K562 (cell line): Measurements from ENCODE around the gene PRPS2. TPM values are rescaled to one million over a fixed set of nuclear protein-coding genes. Genes with fewer than 3 reads are reported as not detected.

Experiments used
- ATAC-seq: fragments of 200-7000 bp; cut with Tn5 transposase; 3 replicates; pipeline ENCODE4 v1.9.1; 2020; ENCODE audit warnings: moderate library complexity
- BruUV-seq: library from RNA; stranded (reverse); fragments of 400-500 nt; replicated peaks from 2 replicates; lab custom pipeline; 2021; lab: Mats Ljungman, UMichigan
- CTCF ChIA-PET: fragments of 300-600 bp; formaldehyde crosslinking; extraction: SDS; loops from one replicate; lab custom pipeline; 2021; ENCODE audit warnings: low intra/inter-chr PET ratio; lab: Yijun Ruan, JAX
- POLR2A ChIA-PET: fragments of 300-600, 350-650 bp; sonication (Branson Sonifier 250); formaldehyde crosslinking; extraction: SDS; loops from one replicate; lab custom pipeline; 2021; ENCODE audit warnings: antibody characterized with exemption, inconsistent platforms; lab: Yijun Ruan, JAX
- DNase-seq, 4 experiments: peaks; one replicate each; pipeline versions ENCODE4 v3.0.0 to v3.0.0-alpha.2; 2011 to 2018; ENCODE audit warnings: low spot score in 3 of 4, mixed read lengths in 3 of 4; ENCODE audit errors: extremely low read depth in 1 of 4
- FAIRE-seq: peaks from 2 replicates; lab custom pipeline; 2011; peaks lifted over from hg19 to GRCh38; lab: Jason Lieb, UNC
- H2AFZ ChIP-seq: 2 replicates; pipeline ENCODE4 v1.6.0; 2011; ENCODE audit warnings: low read depth, low read length, control low read depth, inconsistent platforms
- H3K27ac ChIP-seq: fragments of 200-600 bp; 3 replicates; pipeline ENCODE4 v1.8.0; 2011; ENCODE audit warnings: low read depth, mild to moderate bottlenecking, control low read depth, inconsistent platforms, low read length, moderate library complexity, mixed read lengths; ENCODE audit errors: extremely low read depth
- H3K27me3 ChIP-seq, 2 experiments: fragments of 300-600 bp in 1 of 2; 2 replicates in 1 of 2; 3 replicates in 1 of 2; pipeline versions ENCODE4 v1.6.0 to v1.8.0; 2011; ENCODE audit warnings: inconsistent platforms in 2 of 2, low read length in 2 of 2, mild to moderate bottlenecking in 1 of 2, mixed read lengths in 1 of 2, moderate library complexity in 1 of 2; ENCODE audit not compliant: control insufficient read depth in 2 of 2, insufficient read depth in 2 of 2
- H3K36me3 ChIP-seq: fragments of 300-600 bp; 3 replicates; pipeline ENCODE4 v1.8.0; 2011; ENCODE audit warnings: mild to moderate bottlenecking, low read length, inconsistent platforms; ENCODE audit not compliant: control insufficient read depth, insufficient read depth
- H3K4me1 ChIP-seq, 2 experiments: fragments of 200-600 bp in 1 of 2; replicated peaks in 1 of 2; 2 replicates in 1 of 2; 3 replicates in 1 of 2; pipeline versions ENCODE4 v1.5.1 to v1.8.0; 2011; ENCODE audit warnings: inconsistent platforms in 2 of 2, low read length in 2 of 2, mild to moderate bottlenecking in 1 of 2, mixed read lengths in 1 of 2, moderate library complexity in 1 of 2; ENCODE audit not compliant: control insufficient read depth in 2 of 2, insufficient read depth in 2 of 2
- H3K4me2 ChIP-seq: 2 replicates; pipeline ENCODE4 v1.6.1; 2011; ENCODE audit warnings: low read length, control low read depth, inconsistent platforms, mixed read lengths; ENCODE audit not compliant: insufficient read depth
- H3K4me3 ChIP-seq: fragments of 200-600 bp; sonication (generic), shearing (Covaris generic); 2 replicates; pipeline ENCODE4 v1.5.1; 2016; ENCODE audit warnings: control low read depth, inconsistent platforms
- H3K79me2 ChIP-seq: fragments of 200-600 bp; 3 replicates; pipeline ENCODE4 v1.8.0; 2011; ENCODE audit warnings: low read length, inconsistent platforms; ENCODE audit not compliant: control insufficient read depth, insufficient read depth
- H3K9ac ChIP-seq, 2 experiments: 2 replicates each; pipeline versions ENCODE4 v1.6.0 to v1.6.1; 2011; ENCODE audit warnings: low read depth in 2 of 2, low read length in 2 of 2, control low read depth in 1 of 2, inconsistent platforms in 1 of 2, mild to moderate bottlenecking in 1 of 2, mixed read lengths in 1 of 2; ENCODE audit not compliant: insufficient read depth in 1 of 2
- H3K9me1 ChIP-seq: one replicate; pipeline ENCODE4 v1.6.0; 2011; ENCODE audit warnings: inconsistent platforms, mild to moderate bottlenecking, low read length, moderate library complexity; ENCODE audit not compliant: control insufficient read depth, insufficient read depth
- H3K9me3 ChIP-seq: replicated peaks from 2 replicates; pipeline ENCODE4 v1.5.1; 2011; ENCODE audit warnings: low read depth, low read length, inconsistent platforms; ENCODE audit not compliant: control insufficient read depth, insufficient read depth
- H4K20me1 ChIP-seq: replicated peaks from 2 replicates; pipeline ENCODE4 v1.6.1; 2011; ENCODE audit warnings: low read length, inconsistent platforms, mixed read lengths; ENCODE audit not compliant: control insufficient read depth, insufficient read depth
- BRD4 ChIP-seq: fragments of 200-600 bp; sonication (generic); IDR thresholded peaks from 2 replicates; pipeline ENCODE4 v1.6.1; 2017; ENCODE audit warnings: inconsistent platforms
- GABPB1 ChIP-seq: sonication (generic); formaldehyde crosslinking; IDR thresholded peaks from 2 replicates; pipeline ENCODE4 v1.8.0; 2022; ENCODE audit warnings: mild to moderate bottlenecking, missing genetic modification reagents
- HDAC8 ChIP-seq: fragments of 450-650 bp; IDR thresholded peaks from 2 replicates; pipeline ENCODE4 v1.6.1; 2016; ENCODE audit warnings: mild to moderate bottlenecking, missing genetic modification characterization, moderate library complexity, missing compliant biosample characterization
- IRF9 ChIP-seq: fragments of 450-650 bp; IDR thresholded peaks from 2 replicates; pipeline ENCODE4 v1.6.1; 2016; ENCODE audit warnings: missing biosample characterization, missing genetic modification characterization
- RFX1 ChIP-seq: fragments of 450-650 bp; IDR thresholded peaks from 2 replicates; pipeline ENCODE4 v1.6.1; 2016; ENCODE audit warnings: mild to moderate bottlenecking, moderate library complexity
- WGBS: fragments of 100-300 bp; shearing (Covaris generic); methylation state at CpG from one replicate; pipeline ENCODE4 v1.1.6; 2016; ENCODE audit warnings: low coverage, mixed read lengths; ENCODE audit not compliant: insufficient coverage; ENCODE audit errors: missing lambda C conversion rate; 5-methylcytosine and 5-hydroxymethylcytosine counted together
- in situ Hi-C: fragments of 300-500 bp; cut with MboI; formaldehyde crosslinking; loops from 4 replicates; pipeline ENCODE4 v1.15.0; 2018; ENCODE audit warnings: inconsistent platforms, mixed read lengths
- intact Hi-C: fragments of 100-400 bp; cut with micrococcal nuclease; formaldehyde crosslinking; loops from 2 replicates; pipeline ENCODE4 v1.14.2; 2022
- polyA plus RNA-seq, 8 experiments: library from polyadenylated mRNA; depleted of rRNA in 4 of 8; stranded (reverse) in 5 of 8; unstranded in 3 of 8; fragments of >200 nt; fragmentation: Nextera tagmentation in 2 of 8; fragmentation: Illumina TruSeq in 1 of 8; extraction: Ambion mirVana in 2 of 8; extraction: Trizol in 1 of 8; gene quantifications; 2 replicates each; pipeline versions ENCODE4 v1.2.1 to v1.2.3, GENCODE V29; 2011 to 2014; ENCODE audit warnings: inconsistent platforms in 1 of 8, missing spikeins in 1 of 8
- total RNA-seq, 7 experiments: library from RNA; depleted of rRNA in 6 of 7; stranded (reverse); fragments of >200 nt in 6 of 7; fragmentation: Illumina TruSeq in 2 of 7; extraction: Trizol in 2 of 7; gene quantifications; 2 replicates each; pipeline versions ENCODE4 v1.2.1 to v1.2.3, GENCODE V29; 2011 to 2021; ENCODE audit warnings: low replicate concordance in 1 of 7
- TF ChIP-seq, protein P1 (sequence below): fragments of 450-650 bp; IDR thresholded peaks from 2 replicates; pipeline ENCODE4 v1.7.0; 2016; ENCODE audit warnings: borderline replicate concordance
- TF ChIP-seq, protein P2 (sequence below): IDR thresholded peaks from 2 replicates; pipeline ENCODE4 v1.6.1; 2011; ENCODE audit not compliant: insufficient read length; ENCODE audit errors: extremely low read depth
- TF ChIP-seq, protein P3 (sequence below): fragments of 450-650 bp; IDR thresholded peaks from 2 replicates; pipeline ENCODE4 v1.6.1; 2016; ENCODE audit warnings: antibody characterized with exemption
- TF ChIP-seq, protein P4 (sequence below): sonication (generic); formaldehyde crosslinking; IDR thresholded peaks from 2 replicates; pipeline ENCODE4 v1.8.0; 2022; ENCODE audit warnings: mild to moderate bottlenecking, missing genetic modification reagents, borderline replicate concordance
- TF ChIP-seq, protein P5 (sequence below): sonication (generic); formaldehyde crosslinking; IDR thresholded peaks from 2 replicates; pipeline ENCODE4 v1.8.1; 2023; ENCODE audit warnings: missing genetic modification reagents, mild to moderate bottlenecking, borderline replicate concordance

The PRPS2 gene
- total and polyA plus RNA-seq, 9 of the 15 experiments (the other 6 are each of a cell fraction or from before 2014, with no cell fraction given): 50.3 to 85.0 (median 62.1) TPM

DNA sequence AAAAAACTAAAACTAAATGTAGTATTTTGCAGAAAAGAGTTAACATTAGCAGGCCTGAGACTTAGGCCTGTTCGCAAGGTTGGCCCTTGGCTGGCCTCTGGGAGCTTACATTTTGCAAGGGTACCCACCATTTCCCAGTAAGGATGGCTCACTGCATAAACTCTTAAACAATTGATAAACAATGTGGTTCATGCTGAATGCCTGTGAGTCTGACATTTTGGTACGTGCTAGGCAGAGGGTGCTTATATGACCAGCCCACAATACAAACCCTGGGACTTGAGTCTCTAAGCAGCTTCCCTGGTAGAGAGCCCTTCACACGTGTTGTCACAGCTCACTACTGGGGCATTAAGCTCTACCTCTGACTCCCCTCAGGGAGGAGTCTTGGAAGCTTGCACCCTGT, 7.4 kb downstream of the PRPS2 start:
- peaks cover 30% of the 10 kb centered on the region for H3K79me2 ChIP-seq
- no TSS peak for BruUV-seq
- H2AFZ ChIP-seq: no peak overlapping the region
- intact Hi-C loops (no loop called here), in situ Hi-C loops (no loop called here)
- no peaks in the 10 kb centered on the region for H3K9me1 ChIP-seq
- no peak for ATAC-seq
- H3K4me3 ChIP-seq: no peak overlapping the region
- DNase-seq: no peak
- no peak overlapping the region for H3K9ac ChIP-seq
- no peaks in the 10 kb centered on the region for H3K4me1 ChIP-seq
- H3K9me3 ChIP-seq: no peaks in the 10 kb centered on the region
- no peak overlapping the region for H3K27ac ChIP-seq
- no peaks in the 10 kb centered on the region for H3K27me3 ChIP-seq
- CTCF ChIA-PET: no interaction called here
- FAIRE-seq: no peak
- no peak overlapping the region for H3K4me2 ChIP-seq
- WGBS: 90% methylated on average over 3 of the region's 3 CpGs
- H4K20me1 ChIP-seq: no peaks in the 10 kb centered on the region; the same call in 1 of the 2 replicates
- POLR2A ChIA-PET: interaction anchor here (0.7 kb wide), 1 partner anchor 675 kb away, joined by 3 read pairs; no protein-coding TSS in a partner anchor
- H3K36me3 ChIP-seq: peaks cover 89% of the 10 kb centered on the region
- TF ChIP-seq, protein P1, sequence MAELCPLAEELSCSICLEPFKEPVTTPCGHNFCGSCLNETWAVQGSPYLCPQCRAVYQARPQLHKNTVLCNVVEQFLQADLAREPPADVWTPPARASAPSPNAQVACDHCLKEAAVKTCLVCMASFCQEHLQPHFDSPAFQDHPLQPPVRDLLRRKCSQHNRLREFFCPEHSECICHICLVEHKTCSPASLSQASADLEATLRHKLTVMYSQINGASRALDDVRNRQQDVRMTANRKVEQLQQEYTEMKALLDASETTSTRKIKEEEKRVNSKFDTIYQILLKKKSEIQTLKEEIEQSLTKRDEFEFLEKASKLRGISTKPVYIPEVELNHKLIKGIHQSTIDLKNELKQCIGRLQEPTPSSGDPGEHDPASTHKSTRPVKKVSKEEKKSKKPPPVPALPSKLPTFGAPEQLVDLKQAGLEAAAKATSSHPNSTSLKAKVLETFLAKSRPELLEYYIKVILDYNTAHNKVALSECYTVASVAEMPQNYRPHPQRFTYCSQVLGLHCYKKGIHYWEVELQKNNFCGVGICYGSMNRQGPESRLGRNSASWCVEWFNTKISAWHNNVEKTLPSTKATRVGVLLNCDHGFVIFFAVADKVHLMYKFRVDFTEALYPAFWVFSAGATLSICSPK: no peak
- TF ChIP-seq BRD4 (no peak), RFX1 (no peak), HDAC8 (tag) (no peak), GABPB1 (CRISPR knock-in tag) (no peak), IRF9 (tag) (no peak)
- TF ChIP-seq, protein P2, sequence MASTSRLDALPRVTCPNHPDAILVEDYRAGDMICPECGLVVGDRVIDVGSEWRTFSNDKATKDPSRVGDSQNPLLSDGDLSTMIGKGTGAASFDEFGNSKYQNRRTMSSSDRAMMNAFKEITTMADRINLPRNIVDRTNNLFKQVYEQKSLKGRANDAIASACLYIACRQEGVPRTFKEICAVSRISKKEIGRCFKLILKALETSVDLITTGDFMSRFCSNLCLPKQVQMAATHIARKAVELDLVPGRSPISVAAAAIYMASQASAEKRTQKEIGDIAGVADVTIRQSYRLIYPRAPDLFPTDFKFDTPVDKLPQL: no peak
- TF ChIP-seq, protein P3, sequence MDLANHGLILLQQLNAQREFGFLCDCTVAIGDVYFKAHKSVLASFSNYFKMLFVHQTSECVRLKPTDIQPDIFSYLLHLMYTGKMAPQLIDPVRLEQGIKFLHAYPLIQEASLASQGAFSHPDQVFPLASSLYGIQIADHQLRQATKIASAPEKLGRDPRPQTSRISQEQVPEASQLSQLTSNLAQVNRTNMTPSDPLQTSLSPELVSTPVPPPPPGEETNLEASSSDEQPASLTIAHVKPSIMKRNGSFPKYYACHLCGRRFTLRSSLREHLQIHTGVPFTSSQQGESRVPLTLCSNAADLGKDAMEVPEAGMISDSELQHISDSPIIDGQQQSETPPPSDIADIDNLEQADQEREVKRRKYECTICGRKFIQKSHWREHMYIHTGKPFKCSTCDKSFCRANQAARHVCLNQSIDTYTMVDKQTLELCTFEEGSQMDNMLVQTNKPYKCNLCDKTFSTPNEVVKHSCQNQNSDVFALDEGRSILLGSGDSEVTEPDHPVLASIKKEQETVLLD: no peak
- TF ChIP-seq, protein P4, sequence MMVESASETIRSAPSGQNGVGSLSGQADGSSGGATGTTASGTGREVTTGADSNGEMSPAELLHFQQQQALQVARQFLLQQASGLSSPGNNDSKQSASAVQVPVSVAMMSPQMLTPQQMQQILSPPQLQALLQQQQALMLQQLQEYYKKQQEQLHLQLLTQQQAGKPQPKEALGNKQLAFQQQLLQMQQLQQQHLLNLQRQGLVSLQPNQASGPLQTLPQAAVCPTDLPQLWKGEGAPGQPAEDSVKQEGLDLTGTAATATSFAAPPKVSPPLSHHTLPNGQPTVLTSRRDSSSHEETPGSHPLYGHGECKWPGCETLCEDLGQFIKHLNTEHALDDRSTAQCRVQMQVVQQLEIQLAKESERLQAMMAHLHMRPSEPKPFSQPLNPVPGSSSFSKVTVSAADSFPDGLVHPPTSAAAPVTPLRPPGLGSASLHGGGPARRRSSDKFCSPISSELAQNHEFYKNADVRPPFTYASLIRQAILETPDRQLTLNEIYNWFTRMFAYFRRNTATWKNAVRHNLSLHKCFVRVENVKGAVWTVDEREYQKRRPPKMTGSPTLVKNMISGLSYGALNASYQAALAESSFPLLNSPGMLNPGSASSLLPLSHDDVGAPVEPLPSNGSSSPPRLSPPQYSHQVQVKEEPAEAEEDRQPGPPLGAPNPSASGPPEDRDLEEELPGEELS (CRISPR knock-in tag): no peak
- TF ChIP-seq, protein P5, sequence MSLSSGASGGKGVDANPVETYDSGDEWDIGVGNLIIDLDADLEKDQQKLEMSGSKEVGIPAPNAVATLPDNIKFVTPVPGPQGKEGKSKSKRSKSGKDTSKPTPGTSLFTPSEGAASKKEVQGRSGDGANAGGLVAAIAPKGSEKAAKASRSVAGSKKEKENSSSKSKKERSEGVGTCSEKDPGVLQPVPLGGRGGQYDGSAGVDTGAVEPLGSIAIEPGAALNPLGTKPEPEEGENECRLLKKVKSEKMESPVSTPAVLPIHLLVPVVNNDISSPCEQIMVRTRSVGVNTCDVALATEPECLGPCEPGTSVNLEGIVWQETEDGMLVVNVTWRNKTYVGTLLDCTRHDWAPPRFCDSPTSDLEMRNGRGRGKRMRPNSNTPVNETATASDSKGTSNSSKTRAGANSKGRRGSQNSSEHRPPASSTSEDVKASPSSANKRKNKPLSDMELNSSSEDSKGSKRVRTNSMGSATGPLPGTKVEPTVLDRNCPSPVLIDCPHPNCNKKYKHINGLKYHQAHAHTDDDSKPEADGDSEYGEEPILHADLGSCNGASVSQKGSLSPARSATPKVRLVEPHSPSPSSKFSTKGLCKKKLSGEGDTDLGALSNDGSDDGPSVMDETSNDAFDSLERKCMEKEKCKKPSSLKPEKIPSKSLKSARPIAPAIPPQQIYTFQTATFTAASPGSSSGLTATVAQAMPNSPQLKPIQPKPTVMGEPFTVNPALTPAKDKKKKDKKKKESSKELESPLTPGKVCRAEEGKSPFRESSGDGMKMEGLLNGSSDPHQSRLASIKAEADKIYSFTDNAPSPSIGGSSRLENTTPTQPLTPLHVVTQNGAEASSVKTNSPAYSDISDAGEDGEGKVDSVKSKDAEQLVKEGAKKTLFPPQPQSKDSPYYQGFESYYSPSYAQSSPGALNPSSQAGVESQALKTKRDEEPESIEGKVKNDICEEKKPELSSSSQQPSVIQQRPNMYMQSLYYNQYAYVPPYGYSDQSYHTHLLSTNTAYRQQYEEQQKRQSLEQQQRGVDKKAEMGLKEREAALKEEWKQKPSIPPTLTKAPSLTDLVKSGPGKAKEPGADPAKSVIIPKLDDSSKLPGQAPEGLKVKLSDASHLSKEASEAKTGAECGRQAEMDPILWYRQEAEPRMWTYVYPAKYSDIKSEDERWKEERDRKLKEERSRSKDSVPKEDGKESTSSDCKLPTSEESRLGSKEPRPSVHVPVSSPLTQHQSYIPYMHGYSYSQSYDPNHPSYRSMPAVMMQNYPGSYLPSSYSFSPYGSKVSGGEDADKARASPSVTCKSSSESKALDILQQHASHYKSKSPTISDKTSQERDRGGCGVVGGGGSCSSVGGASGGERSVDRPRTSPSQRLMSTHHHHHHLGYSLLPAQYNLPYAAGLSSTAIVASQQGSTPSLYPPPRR: no peak
